IMR-90 (cell line): ENCODE results near the gene TEAD4. TPM values are rescaled to one million over a fixed set of nuclear protein-coding genes. Genes with fewer than 3 reads are reported as not detected.

Experiments used
- ATAC-seq: fragments of 200-7000 bp; cut with Tn5 transposase; 2 replicates; pipeline ENCODE4 v1.9.1; 2020; ENCODE audit warnings: low read depth, mild to moderate bottlenecking, moderate library complexity
- BruUV-seq: library from RNA; stranded (reverse); fragments of 400-500 nt; replicated peaks from 2 replicates; lab custom pipeline; 2021; lab: Mats Ljungman, UMichigan
- CTCF ChIA-PET: fragments of 300-600 bp; formaldehyde crosslinking; extraction: SDS; loops from one replicate; lab custom pipeline; 2021; ENCODE audit warnings: antibody characterized with exemption; lab: Yijun Ruan, JAX
- POLR2A ChIA-PET: fragments of 300-600 bp; sonication (Branson Sonifier 250); formaldehyde crosslinking; loops from one replicate; lab custom pipeline; 2022; ENCODE audit warnings: antibody characterized with exemption; ENCODE audit not compliant: unreplicated experiment; lab: Charles Lee
- DNase-seq: peaks from one replicate; pipeline ENCODE4 v3.0.0; 2013
- H2AFZ ChIP-seq: replicated peaks from 2 replicates; pipeline ENCODE3; 2013; ENCODE audit warnings: low read length, mild to moderate bottlenecking; ENCODE audit not compliant: poor library complexity
- H2AK5ac ChIP-seq: 2 replicates; pipeline ENCODE4 v1.6.1; 2013; ENCODE audit warnings: low read depth, low read length, inconsistent platforms
- H2AK9ac ChIP-seq: replicated peaks from 2 replicates; pipeline ENCODE3; 2013; ENCODE audit warnings: mild to moderate bottlenecking, low read depth, low read length, moderate library complexity; ENCODE audit not compliant: poor library complexity
- H2BK120ac ChIP-seq: 2 replicates; pipeline ENCODE4 v1.6.1; 2013; ENCODE audit warnings: low read depth, low read length, inconsistent platforms
- H2BK15ac ChIP-seq: 3 replicates; pipeline ENCODE4 v1.6.1; 2013; ENCODE audit warnings: low read depth, low read length, inconsistent platforms
- H2BK20ac ChIP-seq: 2 replicates; pipeline ENCODE4 v1.6.1; 2013; ENCODE audit warnings: low read depth, mild to moderate bottlenecking, inconsistent platforms, low read length, moderate library complexity
- H2BK5ac ChIP-seq: 2 replicates; pipeline ENCODE4 v1.6.1; 2013; ENCODE audit warnings: mild to moderate bottlenecking, low read depth, low read length, inconsistent platforms; ENCODE audit not compliant: poor library complexity, severe bottlenecking
- H3K14ac ChIP-seq: replicated peaks from 2 replicates; pipeline ENCODE4 v1.6.1; 2013; ENCODE audit warnings: low read depth, low read length, inconsistent platforms
- H3K18ac ChIP-seq: 2 replicates; pipeline ENCODE4 v1.6.1; 2013; ENCODE audit warnings: low read depth, low read length, control low read depth
- H3K23ac ChIP-seq: 2 replicates; pipeline ENCODE4 v1.6.1; 2013; ENCODE audit warnings: low read depth, low read length, inconsistent platforms
- H3K27ac ChIP-seq: 2 replicates; pipeline ENCODE4 v1.5.1; 2013; ENCODE audit warnings: mild to moderate bottlenecking, control low read depth, low read length; ENCODE audit not compliant: insufficient read depth
- H3K27me3 ChIP-seq: 2 replicates; pipeline ENCODE4 v1.6.1; 2013; ENCODE audit warnings: low read length; ENCODE audit not compliant: control insufficient read depth, insufficient read depth
- H3K36me3 ChIP-seq: 2 replicates; pipeline ENCODE4 v1.6.1; 2013; ENCODE audit warnings: low read length, mixed read lengths; ENCODE audit not compliant: control insufficient read depth, insufficient read depth
- H3K4ac ChIP-seq: 2 replicates; pipeline ENCODE4 v1.6.1; 2013; ENCODE audit warnings: low read depth, low read length, inconsistent platforms
- H3K4me1 ChIP-seq: 2 replicates; pipeline ENCODE4 v1.6.1; 2013; ENCODE audit warnings: low read length, mixed read lengths; ENCODE audit not compliant: control insufficient read depth, insufficient read depth
- H3K4me2 ChIP-seq: 2 replicates; pipeline ENCODE4 v1.6.1; 2013; ENCODE audit warnings: low read depth, mild to moderate bottlenecking, control low read depth, low read length, moderate library complexity
- H3K4me3 ChIP-seq: 2 replicates; pipeline ENCODE4 v1.5.1; 2013; ENCODE audit warnings: low read depth, mild to moderate bottlenecking, control low read depth, low read length, moderate library complexity; ENCODE audit not compliant: insufficient read depth
- H3K56ac ChIP-seq: 2 replicates; pipeline ENCODE4 v1.6.1; 2013; ENCODE audit warnings: low read length, inconsistent platforms; ENCODE audit not compliant: insufficient read depth; ENCODE audit errors: extremely low read depth
- H3K79me1 ChIP-seq, 2 experiments: 2 replicates each; pipeline ENCODE4 v1.6.1; 2013; ENCODE audit warnings: low read length in 2 of 2, inconsistent platforms in 1 of 2, low read depth in 1 of 2
- H3K9ac ChIP-seq: 2 replicates; pipeline ENCODE4 v1.6.1; 2013; ENCODE audit warnings: low read depth, low read length, control low read depth
- H3K9me1 ChIP-seq: 2 replicates; pipeline ENCODE4 v1.6.1; 2013; ENCODE audit warnings: low read length, inconsistent platforms; ENCODE audit not compliant: insufficient read depth
- H3K9me3 ChIP-seq: 2 replicates; pipeline ENCODE4 v1.6.1; 2013; ENCODE audit warnings: low read length; ENCODE audit not compliant: control insufficient read depth, insufficient read depth
- H4K20me1 ChIP-seq: 2 replicates; pipeline ENCODE4 v1.6.1; 2013; ENCODE audit warnings: low read length, inconsistent platforms; ENCODE audit not compliant: insufficient read depth
- H4K5ac ChIP-seq: 2 replicates; pipeline ENCODE4 v1.6.1; 2013; ENCODE audit warnings: mild to moderate bottlenecking, low read depth, low read length, control low read depth
- H4K8ac ChIP-seq, 2 experiments: 2 replicates each; pipeline ENCODE4 v1.6.1; 2013; ENCODE audit warnings: low read depth in 2 of 2, low read length in 2 of 2, control low read depth in 1 of 2, inconsistent platforms in 1 of 2
- H4K91ac ChIP-seq: 2 replicates; pipeline ENCODE4 v1.6.1; 2013; ENCODE audit warnings: low read depth, low read length, inconsistent platforms; ENCODE audit not compliant: insufficient read depth
- BHLHE40 ChIP-seq: fragments of 150-350 bp; IDR thresholded peaks from 2 replicates; pipeline ENCODE4 v1.6.1; 2016; ENCODE audit warnings: mild to moderate bottlenecking, low read depth, low read length
- CEBPB ChIP-seq: IDR thresholded peaks from 2 replicates; pipeline ENCODE4 v1.6.1; 2012; ENCODE audit warnings: low read depth, low read length, improper control_type of control experiment
- CHD1 ChIP-seq: IDR thresholded peaks from 2 replicates; pipeline ENCODE4 v1.6.1; 2012; ENCODE audit warnings: low read depth, low read length, improper control_type of control experiment
- FOS ChIP-seq: fragments of 150-350 bp; IDR thresholded peaks from 2 replicates; pipeline ENCODE4 v1.6.1; 2016; ENCODE audit warnings: low read depth, low read length
- MAFK ChIP-seq: IDR thresholded peaks from 2 replicates; pipeline ENCODE4 v1.6.1; 2012; ENCODE audit warnings: low read depth, low read length, improper control_type of control experiment
- MAZ ChIP-seq: IDR thresholded peaks from 2 replicates; pipeline ENCODE4 v1.6.1; 2012; ENCODE audit warnings: low read depth, mild to moderate bottlenecking, low read length, improper control_type of control experiment, moderate library complexity, borderline replicate concordance
- MXI1 ChIP-seq: IDR thresholded peaks from 2 replicates; pipeline ENCODE4 v1.6.1; 2012; ENCODE audit warnings: low read depth, mild to moderate bottlenecking, low read length, moderate library complexity, borderline replicate concordance
- NFE2L2 ChIP-seq: fragments of 150-350 bp; IDR thresholded peaks from 2 replicates; pipeline ENCODE4 v1.6.1; 2016; ENCODE audit warnings: low read depth, mild to moderate bottlenecking, low read length
- POLR2A ChIP-seq: IDR thresholded peaks from 2 replicates; pipeline ENCODE4 v1.6.1; 2012; ENCODE audit warnings: mild to moderate bottlenecking, low read depth, low read length
- RAD21 ChIP-seq: IDR thresholded peaks from 2 replicates; pipeline ENCODE4 v1.6.1; 2012; ENCODE audit warnings: low read length, improper control_type of control experiment
- RCOR1 ChIP-seq: IDR thresholded peaks from 2 replicates; pipeline ENCODE4 v1.6.1; 2012; ENCODE audit warnings: mild to moderate bottlenecking, low read length, improper control_type of control experiment; ENCODE audit not compliant: insufficient replicate concordance
- RFX5 ChIP-seq: IDR thresholded peaks from 2 replicates; pipeline ENCODE4 v1.8.0; 2012; ENCODE audit warnings: low read depth, mild to moderate bottlenecking, low read length, moderate library complexity
- SMC3 ChIP-seq: fragments of 150-350 bp; IDR thresholded peaks from 2 replicates; pipeline ENCODE4 v1.6.1; 2016; ENCODE audit warnings: low read depth, mild to moderate bottlenecking, antibody characterized with exemption, low read length, moderate library complexity
- WGBS, 2 experiments: methylation state at CpG; one replicate each; pipeline versions ENCODE4 v1.1.5 to v1.1.7; 2013; ENCODE audit warnings: missing lambda C conversion rate in 2 of 2; ENCODE audit not compliant: insufficient read length in 1 of 2; ENCODE audit errors: extremely low coverage in 2 of 2; 5-methylcytosine and 5-hydroxymethylcytosine counted together
- dilution Hi-C: fragments of 300-500 bp; cut with HindIII; formaldehyde crosslinking; loops from one replicate; pipeline ENCODE4 v1.14.3; 2018; ENCODE audit warnings: low sequenced_read_pairs; ENCODE audit not compliant: unreplicated experiment
- in situ Hi-C: fragments of 300-500 bp; cut with MboI; formaldehyde crosslinking; loops from 3 replicates; pipeline ENCODE4 v1.14.3; 2019; ENCODE audit warnings: low sequenced_read_pairs, inconsistent platforms, mixed read lengths
- intact Hi-C: fragments of 100-400 bp; cut with micrococcal nuclease; formaldehyde crosslinking; loops from 2 replicates; pipeline ENCODE4 v1.10.0; 2022
- polyA plus RNA-seq, 3 experiments: library from polyadenylated mRNA; depleted of rRNA; stranded (reverse); fragments of >200 nt; gene quantifications; 2 replicates each; pipeline ENCODE4 v1.2.3, GENCODE V29; 2012; ENCODE audit warnings: low replicate concordance in 1 of 3
- total RNA-seq: library from RNA; depleted of rRNA; stranded (reverse); fragments of >200 nt; gene quantifications from 2 replicates; pipeline ENCODE4 v1.2.3, GENCODE V29; 2012
- TF ChIP-seq, protein P1 (sequence below): conservative IDR thresholded peaks from 2 replicates; pipeline ENCODE4 v1.5.1; 2012; ENCODE audit warnings: mild to moderate bottlenecking, low read depth, low read length, improper control_type of control experiment
- TF ChIP-seq, protein P2 (sequence below): fragments of 150-350 bp; IDR thresholded peaks from 2 replicates; pipeline ENCODE4 v1.6.1; 2017; ENCODE audit warnings: mild to moderate bottlenecking, antibody characterized with exemption, low read length, low read depth
- TF ChIP-seq, protein P3 (sequence below): fragments of 150-350 bp; IDR thresholded peaks from 2 replicates; pipeline ENCODE4 v1.6.1; 2016; ENCODE audit warnings: low read depth, mild to moderate bottlenecking, low read length, moderate library complexity, borderline replicate concordance

TEAD4 gene
- total and polyA plus RNA-seq, 2 of the 4 experiments (the other 2 are of a cell fraction): 8.8 to 24.9 TPM

DNA sequence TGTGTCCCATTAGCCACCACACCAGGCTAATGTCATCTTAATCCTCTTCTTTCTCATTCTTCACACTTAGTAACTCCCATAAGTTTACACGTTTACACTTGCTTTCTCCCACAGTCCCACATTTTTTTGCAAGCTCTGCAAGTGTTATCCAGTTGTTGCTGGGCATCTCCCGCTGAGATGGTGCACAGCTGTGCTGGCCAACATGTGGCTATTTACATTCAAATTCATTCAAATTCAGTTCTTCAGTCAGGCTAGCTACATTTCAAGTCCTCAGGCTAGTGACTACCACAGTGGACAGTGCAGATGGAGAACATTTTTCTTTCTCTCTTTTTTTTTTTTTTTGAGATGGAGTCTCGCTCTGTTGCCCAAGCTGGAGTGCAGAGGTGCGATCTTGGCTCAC lies 9.8 kb upstream of the TEAD4 start:
- no peak overlapping the region for H3K14ac ChIP-seq
- peaks cover under 1% of the 10 kb centered on the region; the same call in 1 of the 2 replicates for H3K4me1 ChIP-seq
- no peak overlapping the region for H3K18ac ChIP-seq
- in situ Hi-C loops: no loop called here
- 57% methylated on average over 2 of the region's 4 CpGs; no CpG with 5 or more reads in 1 of the 2 experiments for WGBS, 2 experiments
- H3K36me3 ChIP-seq: no peaks in the 10 kb centered on the region
- no peak overlapping the region for H3K4me2 ChIP-seq
- H4K5ac ChIP-seq: no peak overlapping the region
- DNase-seq (no peak), ATAC-seq (no peak)
- H2AK5ac ChIP-seq: no peak overlapping the region
- no peak overlapping the region for H3K4ac ChIP-seq
- no peak overlapping the region for H3K9ac ChIP-seq
- POLR2A ChIA-PET: no interaction called here
- intact Hi-C loops: no loop called here
- H3K9me3 ChIP-seq: no peaks in the 10 kb centered on the region
- H4K91ac ChIP-seq: no peak overlapping the region
- H3K27me3 ChIP-seq: no peaks in the 10 kb centered on the region
- TF ChIP-seq, protein P1, sequence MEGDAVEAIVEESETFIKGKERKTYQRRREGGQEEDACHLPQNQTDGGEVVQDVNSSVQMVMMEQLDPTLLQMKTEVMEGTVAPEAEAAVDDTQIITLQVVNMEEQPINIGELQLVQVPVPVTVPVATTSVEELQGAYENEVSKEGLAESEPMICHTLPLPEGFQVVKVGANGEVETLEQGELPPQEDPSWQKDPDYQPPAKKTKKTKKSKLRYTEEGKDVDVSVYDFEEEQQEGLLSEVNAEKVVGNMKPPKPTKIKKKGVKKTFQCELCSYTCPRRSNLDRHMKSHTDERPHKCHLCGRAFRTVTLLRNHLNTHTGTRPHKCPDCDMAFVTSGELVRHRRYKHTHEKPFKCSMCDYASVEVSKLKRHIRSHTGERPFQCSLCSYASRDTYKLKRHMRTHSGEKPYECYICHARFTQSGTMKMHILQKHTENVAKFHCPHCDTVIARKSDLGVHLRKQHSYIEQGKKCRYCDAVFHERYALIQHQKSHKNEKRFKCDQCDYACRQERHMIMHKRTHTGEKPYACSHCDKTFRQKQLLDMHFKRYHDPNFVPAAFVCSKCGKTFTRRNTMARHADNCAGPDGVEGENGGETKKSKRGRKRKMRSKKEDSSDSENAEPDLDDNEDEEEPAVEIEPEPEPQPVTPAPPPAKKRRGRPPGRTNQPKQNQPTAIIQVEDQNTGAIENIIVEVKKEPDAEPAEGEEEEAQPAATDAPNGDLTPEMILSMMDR: no peak
- no peak for TF ChIP-seq POLR2A
- no peak for TF ChIP-seq RCOR1
- TF ChIP-seq, protein P2, sequence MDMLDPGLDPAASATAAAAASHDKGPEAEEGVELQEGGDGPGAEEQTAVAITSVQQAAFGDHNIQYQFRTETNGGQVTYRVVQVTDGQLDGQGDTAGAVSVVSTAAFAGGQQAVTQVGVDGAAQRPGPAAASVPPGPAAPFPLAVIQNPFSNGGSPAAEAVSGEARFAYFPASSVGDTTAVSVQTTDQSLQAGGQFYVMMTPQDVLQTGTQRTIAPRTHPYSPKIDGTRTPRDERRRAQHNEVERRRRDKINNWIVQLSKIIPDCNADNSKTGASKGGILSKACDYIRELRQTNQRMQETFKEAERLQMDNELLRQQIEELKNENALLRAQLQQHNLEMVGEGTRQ: no peak
- TF ChIP-seq RAD21: no peak
- TF ChIP-seq, protein P3, sequence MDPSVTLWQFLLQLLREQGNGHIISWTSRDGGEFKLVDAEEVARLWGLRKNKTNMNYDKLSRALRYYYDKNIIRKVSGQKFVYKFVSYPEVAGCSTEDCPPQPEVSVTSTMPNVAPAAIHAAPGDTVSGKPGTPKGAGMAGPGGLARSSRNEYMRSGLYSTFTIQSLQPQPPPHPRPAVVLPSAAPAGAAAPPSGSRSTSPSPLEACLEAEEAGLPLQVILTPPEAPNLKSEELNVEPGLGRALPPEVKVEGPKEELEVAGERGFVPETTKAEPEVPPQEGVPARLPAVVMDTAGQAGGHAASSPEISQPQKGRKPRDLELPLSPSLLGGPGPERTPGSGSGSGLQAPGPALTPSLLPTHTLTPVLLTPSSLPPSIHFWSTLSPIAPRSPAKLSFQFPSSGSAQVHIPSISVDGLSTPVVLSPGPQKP: no peak
- no peak for TF ChIP-seq CHD1
- no peak for TF ChIP-seq MAFK
- TF ChIP-seq BHLHE40: no peak
- no peak for TF ChIP-seq FOS
- TF ChIP-seq SMC3: no peak
- TF ChIP-seq RFX5: no peak
- TF ChIP-seq MXI1: no peak
- no peak for TF ChIP-seq MAZ
- no peak for TF ChIP-seq CEBPB
- TF ChIP-seq NFE2L2: no peak
- no peak overlapping the region for H2BK120ac ChIP-seq
- no peak overlapping the region for H2BK20ac ChIP-seq
- no peak overlapping the region for H2BK15ac ChIP-seq
- no peak overlapping the region for H2BK5ac ChIP-seq
- no peaks in the 10 kb centered on the region for H3K79me1 ChIP-seq
- 0 out of 2 replicates have a peak, but pooled peaks cover 3% of the 10 kb centered on the region for H3K9me1 ChIP-seq
- no TSS peak for BruUV-seq
- no peak overlapping the region for H3K23ac ChIP-seq
- H2AFZ ChIP-seq: no peak overlapping the region
- H3K27ac ChIP-seq: no peak overlapping the region
- dilution Hi-C loops: no loop called here
- H2AK9ac ChIP-seq: no peak overlapping the region
- H3K4me3 ChIP-seq: no peak overlapping the region
- 0 out of 2 replicates have a peak, but pooled peaks cover 4% of the 10 kb centered on the region for H4K20me1 ChIP-seq
- no peak overlapping the region for H4K8ac ChIP-seq
- CTCF ChIA-PET: no interaction called here
- H3K56ac ChIP-seq: no peak overlapping the region
